Right forelimb (tissue), 1 donor: Measurements from ENCODE around the gene PLPP4.

Experiments used
- DNase-seq: peaks from one replicate; pipeline ENCODE4 v3.0.0-alpha.2; 2018

The PLPP4 gene

GRCh38 chr10:120527691-120528090 is 70.7 kb downstream of the PLPP4 start:
- DNase-seq: no peak

GRCh38 chr10:120530699-120531098 is 73.7 kb downstream of the PLPP4 start:
- DNase-seq: no peak

- DNase-seq: no peak
These were observed 81.1 kb downstream of the PLPP4 start for GRCh38 chr10:120538091-120538490.

GRCh38 chr10:120539076-120539475 is 82.0 kb downstream of the PLPP4 start:
- no peak for DNase-seq

- DNase-seq: no peak
These were observed 83.5 kb downstream of the PLPP4 start for GRCh38 chr10:120540486-120540885.

- no peak for DNase-seq
These were observed 85.0 kb downstream of the PLPP4 start for GRCh38 chr10:120541984-120542383.

- no peak for DNase-seq
These were observed 85.6 kb downstream of the PLPP4 start for GRCh38 chr10:120542591-120542990.

- no peak for DNase-seq
These were observed 86.3 kb downstream of the PLPP4 start for GRCh38 chr10:120543291-120543690.

GRCh38 chr10:120548210-120548609 is 91.2 kb downstream of the PLPP4 start:
- DNase-seq: no peak

GRCh38 chr10:120552262-120552661 is 95.2 kb downstream of the PLPP4 start:
- DNase-seq: no peak

- no peak for DNase-seq
These were observed 96.9 kb downstream of the PLPP4 start for GRCh38 chr10:120553911-120554310.

- DNase-seq: no peak
These were observed 98.4 kb downstream of the PLPP4 start for GRCh38 chr10:120555436-120555835.

GRCh38 chr10:120555842-120556532 is 99.0 kb downstream of the PLPP4 start:
- no peak for DNase-seq

GRCh38 chr10:120557311-120557710 is 100.3 kb downstream of the PLPP4 start:
- DNase-seq: no peak

- DNase-seq: no peak
These were observed 102.8 kb downstream of the PLPP4 start for GRCh38 chr10:120559800-120560199.

- no peak for DNase-seq
These were observed 105.9 kb downstream of the PLPP4 start for GRCh38 chr10:120562956-120563355.

GRCh38 chr10:120570418-120570817 is 113.4 kb downstream of the PLPP4 start:
- DNase-seq: no peak

GRCh38 chr10:120571266-120571665 is 114.2 kb downstream of the PLPP4 start:
- DNase-seq: no peak

- DNase-seq: no peak
These were observed 115.3 kb downstream of the PLPP4 start for GRCh38 chr10:120572307-120572706.

- no peak for DNase-seq
These were observed 116.3 kb downstream of the PLPP4 start for GRCh38 chr10:120573355-120573754.

GRCh38 chr10:120574981-120575380 is 118.0 kb downstream of the PLPP4 start:
- no peak for DNase-seq

GRCh38 chr10:120575411-120575810 is 118.4 kb downstream of the PLPP4 start:
- DNase-seq: no peak

- no peak for DNase-seq
These were observed 121.1 kb downstream of the PLPP4 start for GRCh38 chr10:120578134-120578533.

- DNase-seq: no peak
These were observed 121.9 kb downstream of the PLPP4 start for GRCh38 chr10:120578890-120579289.
